Gastroesophageal sphincter (tissue), 4 donors: Measurements from ENCODE around the gene SLC8A1. TPM values are rescaled to one million over a fixed set of nuclear protein-coding genes. Genes with fewer than 3 reads are reported as not detected.

Experiments used
- ATAC-seq: fragments of 150-250 bp; one replicate; pipeline ENCODE4 v1.9.1; 2016; ENCODE audit warnings: mild to moderate bottlenecking, moderate library complexity
- H3K27ac ChIP-seq, 4 donors: fragments of 200-600 bp; sonication (generic) in 3 of 4; 1 replicate in 3 of 4; 2 replicates in 1 of 4; pipeline ENCODE4 v1.5.1; 2016 to 2019
- H3K27me3 ChIP-seq: fragments of 200-600 bp; sonication (generic); one replicate; pipeline ENCODE4 v1.5.1; 2019
- H3K36me3 ChIP-seq, 2 donors: fragments of 200-600 bp; sonication (generic); one replicate each; pipeline ENCODE4 v1.5.1; 2019; ENCODE audit warnings: control low read depth in 1 of 2
- H3K4me1 ChIP-seq, 3 donors: fragments of 200-600 bp; sonication (generic); 1 replicate in 2 of 3; 2 replicates in 1 of 3; pipeline ENCODE4 v1.5.1; 2016 to 2019; ENCODE audit warnings: control low read depth in 2 of 3
- H3K4me3 ChIP-seq, 2 donors: fragments of 200-600 bp; sonication (generic); one replicate each; pipeline ENCODE4 v1.5.1; 2019; ENCODE audit warnings: mild to moderate bottlenecking in 1 of 2, moderate library complexity in 1 of 2
- H3K9me3 ChIP-seq, 3 donors: fragments of 200-600 bp; sonication (generic); one replicate each; pipeline ENCODE4 v1.5.1; 2017 to 2019; ENCODE audit warnings: control low read depth in 2 of 3
- CTCF ChIP-seq, 4 experiments: fragments of 200-600 bp in 2 of 4; fragments of 450-650 bp in 2 of 4; sonication (generic) in 1 of 4; IDR thresholded peaks; one replicate each; pipeline ENCODE4 v1.5.1; 2017 to 2019; ENCODE audit warnings: antibody characterized with exemption in 4 of 4, mild to moderate bottlenecking in 2 of 4, moderate library complexity in 2 of 4
- EP300 ChIP-seq: sonication (generic); formaldehyde crosslinking; IDR thresholded peaks from one replicate; pipeline ENCODE4 v1.6.1; 2017; ENCODE audit warnings: antibody characterized with exemption, mild to moderate bottlenecking
- POLR2A ChIP-seq, 2 donors: fragments of 450-650 bp; IDR thresholded peaks; one replicate each; pipeline ENCODE4 v1.6.1; 2017; ENCODE audit warnings: antibody characterized with exemption in 2 of 2, mild to moderate bottlenecking in 2 of 2, moderate library complexity in 1 of 2
- POLR2AphosphoS5 ChIP-seq: sonication (generic); formaldehyde crosslinking; IDR thresholded peaks from one replicate; pipeline ENCODE4 v1.6.1; 2017; ENCODE audit warnings: antibody characterized with exemption
- WGBS, 2 donors: methylation state at CpG; one replicate each; pipeline ENCODE4 v1.1.5; 2018; ENCODE audit warnings: low coverage in 1 of 2; 5-methylcytosine and 5-hydroxymethylcytosine counted together
- total RNA-seq, 4 donors: library from RNA; depleted of rRNA; stranded (reverse); fragments of >200 nt; gene quantifications; one replicate each; pipeline ENCODE4 v1.1.0, GENCODE V29; 2016

SLC8A1 gene
- total RNA-seq, 4 donors from 2014 or later: 76.3 to 168 (median 146) TPM

- H3K36me3 ChIP-seq: no peaks in the 10 kb centered on the region
- no peak overlapping the region for H3K27ac ChIP-seq
- H3K9me3 ChIP-seq: no peaks in the 10 kb centered on the region
- no peaks in the 10 kb centered on the region for H3K27me3 ChIP-seq
- no peak for ATAC-seq
- 59 to 68% methylated on average over 4 of the region's 4 CpGs for WGBS, 2 donors
- no peak for TF ChIP-seq CTCF (IDR thresholded peaks at IDR 0.05)
- TF ChIP-seq EP300: no peak
- TF ChIP-seq POLR2AphosphoS5: no peak
- no peak for TF ChIP-seq POLR2A (IDR thresholded peaks at IDR 0.05)
- H3K4me3 ChIP-seq: no peak overlapping the region
- peaks cover 0 to 9% (median 3%) of the 10 kb centered on the region in 3 donors for H3K4me1 ChIP-seq
These were observed 193.8 kb downstream of the SLC8A1 start for GRCh38 chr2:40258135-40258457.

- Histone ChIP-seq H3K27ac (no peak overlapping the region), H3K4me1 (peaks cover 0 to 9% (median 3%) of the 10 kb centered on the region in 3 donors), H3K9me3 (no peaks in the 10 kb centered on the region), H3K36me3 (no peaks in the 10 kb centered on the region), H3K27me3 (no peaks in the 10 kb centered on the region), H3K4me3 (no peak overlapping the region)
- no peak for ATAC-seq
- no peak for TF ChIP-seq EP300
- TF ChIP-seq POLR2AphosphoS5: no peak
- TF ChIP-seq CTCF (IDR thresholded peaks at IDR 0.05): no peak
- TF ChIP-seq POLR2A (IDR thresholded peaks at IDR 0.05): no peak
- 88 to 89% methylated on average over 6 to 7 of the region's 7 CpGs for WGBS, 2 donors
These were observed 194.4 kb downstream of the SLC8A1 start for GRCh38 chr2:40257340-40258134.

- no peak for ATAC-seq
- H3K4me1 ChIP-seq: peaks cover 0 to 11% (median 3%) of the 10 kb centered on the region in 3 donors
- H3K27ac ChIP-seq: no peak overlapping the region
- no peaks in the 10 kb centered on the region for H3K36me3 ChIP-seq
- no peaks in the 10 kb centered on the region for H3K9me3 ChIP-seq
- no peaks in the 10 kb centered on the region for H3K27me3 ChIP-seq
- no peak overlapping the region for H3K4me3 ChIP-seq
- TF ChIP-seq POLR2AphosphoS5: no peak
- no peak for TF ChIP-seq POLR2A (IDR thresholded peaks at IDR 0.05)
- no peak for TF ChIP-seq CTCF (IDR thresholded peaks at IDR 0.05)
- TF ChIP-seq EP300: no peak
These were observed 195.2 kb downstream of the SLC8A1 start for GRCh38 chr2:40256649-40257048.

GRCh38 chr2:40256008-40256407 lies 195.9 kb downstream of the SLC8A1 start:
- H3K27ac ChIP-seq: no peak overlapping the region
- H3K4me3 ChIP-seq: no peak overlapping the region
- no peak for TF ChIP-seq CTCF (IDR thresholded peaks at IDR 0.05)
- no peak for TF ChIP-seq POLR2A (IDR thresholded peaks at IDR 0.05)
- TF ChIP-seq EP300: no peak
- TF ChIP-seq POLR2AphosphoS5: no peak
- H3K27me3 ChIP-seq: no peaks in the 10 kb centered on the region
- no peak for ATAC-seq
- H3K9me3 ChIP-seq: no peaks in the 10 kb centered on the region
- no peaks in the 10 kb centered on the region for H3K36me3 ChIP-seq
- H3K4me1 ChIP-seq: peaks cover 4 to 18% (median 9%) of the 10 kb centered on the region in 3 donors
- 91% methylated on average over 6 of the region's 6 CpGs; no CpG with 5 or more reads in 1 of the 2 donors for WGBS, 2 donors

GRCh38 chr2:40255103-40255502 lies 196.8 kb downstream of the SLC8A1 start:
- Histone ChIP-seq H3K4me3 (no peak overlapping the region), H3K9me3 (no peaks in the 10 kb centered on the region), H3K27ac (no peak overlapping the region), H3K27me3 (no peaks in the 10 kb centered on the region), H3K4me1 (peaks cover 4 to 27% (median 14%) of the 10 kb centered on the region in 3 donors), H3K36me3 (no peaks in the 10 kb centered on the region)
- ATAC-seq: no peak
- TF ChIP-seq CTCF (IDR thresholded peaks at IDR 0.05): no peak
